SU-DHL-6 (cell line): ENCODE measurements around the gene SCIMP.

Experiments
- EZH2phosphoT487 ChIP-seq: fragments of 200-600 bp; sonication (generic), shearing (Covaris generic); conservative IDR thresholded peaks from 2 replicates; pipeline ENCODE4 v1.6.1; 2018; ENCODE audit warnings: mild to moderate bottlenecking, antibody characterized with exemption, low read length, moderate library complexity, mixed read lengths
- TF ChIP-seq, protein P1 (sequence below): fragments of 200-600 bp; sonication (generic); IDR thresholded peaks from one replicate; pipeline ENCODE4 v1.5.1; 2017; ENCODE audit warnings: antibody characterized with exemption, mild to moderate bottlenecking, low read length, moderate library complexity; ENCODE audit not compliant: insufficient read depth, poor library complexity, severe bottlenecking

DNA sequence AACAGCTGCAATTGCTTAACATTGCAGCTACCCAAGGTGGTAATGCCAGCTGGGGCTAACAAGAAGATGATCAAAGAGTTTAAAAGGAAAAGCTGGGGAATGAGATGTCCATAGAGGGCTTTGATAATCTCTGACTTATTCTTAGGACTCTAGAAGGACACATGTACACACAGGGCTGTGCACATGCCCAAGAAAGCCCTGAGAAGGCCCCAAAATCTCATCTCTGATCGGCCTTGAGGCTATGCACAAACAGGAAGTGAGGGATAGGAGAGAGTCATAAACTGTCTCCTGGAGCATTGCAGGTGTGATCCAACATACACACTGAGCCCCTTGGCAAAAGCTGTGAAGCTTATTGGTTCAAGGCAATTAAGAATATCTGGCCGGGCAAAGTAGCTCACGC lies 30.2 kb upstream of the SCIMP start:
- TF ChIP-seq, protein P1, sequence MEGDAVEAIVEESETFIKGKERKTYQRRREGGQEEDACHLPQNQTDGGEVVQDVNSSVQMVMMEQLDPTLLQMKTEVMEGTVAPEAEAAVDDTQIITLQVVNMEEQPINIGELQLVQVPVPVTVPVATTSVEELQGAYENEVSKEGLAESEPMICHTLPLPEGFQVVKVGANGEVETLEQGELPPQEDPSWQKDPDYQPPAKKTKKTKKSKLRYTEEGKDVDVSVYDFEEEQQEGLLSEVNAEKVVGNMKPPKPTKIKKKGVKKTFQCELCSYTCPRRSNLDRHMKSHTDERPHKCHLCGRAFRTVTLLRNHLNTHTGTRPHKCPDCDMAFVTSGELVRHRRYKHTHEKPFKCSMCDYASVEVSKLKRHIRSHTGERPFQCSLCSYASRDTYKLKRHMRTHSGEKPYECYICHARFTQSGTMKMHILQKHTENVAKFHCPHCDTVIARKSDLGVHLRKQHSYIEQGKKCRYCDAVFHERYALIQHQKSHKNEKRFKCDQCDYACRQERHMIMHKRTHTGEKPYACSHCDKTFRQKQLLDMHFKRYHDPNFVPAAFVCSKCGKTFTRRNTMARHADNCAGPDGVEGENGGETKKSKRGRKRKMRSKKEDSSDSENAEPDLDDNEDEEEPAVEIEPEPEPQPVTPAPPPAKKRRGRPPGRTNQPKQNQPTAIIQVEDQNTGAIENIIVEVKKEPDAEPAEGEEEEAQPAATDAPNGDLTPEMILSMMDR: no peak
- no peak for TF ChIP-seq EZH2phosphoT487
